Measurements from ENCODE around the gene LRPPRC.

Gene LRPPRC

DNA sequence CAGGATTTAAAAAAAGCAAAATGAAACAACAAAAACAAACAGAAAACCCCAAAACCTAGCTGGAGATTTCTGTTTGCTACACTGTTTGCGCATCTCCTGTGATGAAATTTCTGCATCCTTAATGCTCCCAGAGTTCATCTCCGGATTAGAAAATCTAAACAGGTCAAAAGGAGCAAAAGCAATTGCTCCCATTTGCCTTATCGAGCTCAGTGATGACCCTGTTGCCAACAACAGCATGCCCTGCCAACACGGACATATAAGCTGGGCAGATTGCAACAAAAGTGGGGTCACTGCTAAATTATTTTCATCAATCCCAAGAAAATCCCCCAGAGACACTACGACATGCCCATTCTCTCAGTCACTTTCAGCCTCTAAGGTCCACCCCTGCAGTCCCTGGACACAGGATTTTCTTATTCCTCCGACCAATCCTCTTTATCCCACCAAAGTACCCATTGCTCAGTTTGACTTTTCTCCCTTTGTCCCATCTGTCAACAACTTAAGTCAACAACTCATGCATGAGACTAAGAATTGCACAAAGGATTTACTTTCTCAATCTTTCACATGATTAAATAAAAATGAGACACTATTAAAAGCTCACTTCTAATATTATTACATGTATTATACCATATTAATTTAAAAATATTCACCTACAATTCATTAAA is 89.2 kb downstream of the LRPPRC start:
- DNase-seq (ENCODE audit: low read depth), result no peak

GRCh38 chr2:43905871-43906270 is 89.9 kb downstream of the LRPPRC start:
- no peak for DNase-seq (ENCODE audit: low read depth)

GRCh38 chr2:43905371-43905803 is 90.4 kb downstream of the LRPPRC start:
- no peak for DNase-seq (ENCODE audit: low read depth)

DNA sequence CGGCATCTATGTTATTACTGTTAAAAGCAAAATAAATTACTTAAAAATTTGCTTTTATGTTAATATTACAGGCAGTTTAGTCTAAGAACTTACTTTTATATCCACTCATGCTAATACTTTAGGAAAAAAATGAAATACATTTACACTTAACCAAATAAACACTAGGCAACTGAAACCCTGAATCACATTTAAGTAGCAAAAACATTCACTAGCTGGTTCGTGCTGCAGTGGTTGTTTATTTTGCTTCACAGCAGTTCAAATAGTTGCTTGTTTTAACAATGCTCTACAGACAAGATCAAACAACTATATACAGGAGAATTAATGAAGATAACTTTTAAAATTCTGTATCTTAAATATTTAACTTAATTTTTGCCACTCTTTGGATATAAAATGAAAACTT is 96.2 kb downstream of the LRPPRC start:
- DNase-seq (ENCODE audit: low read depth), result no peak

GRCh38 chr2:43898838-43899346 is 96.9 kb downstream of the LRPPRC start:
- DNase-seq (ENCODE audit: low read depth), result no peak

GRCh38 chr2:43898134-43898837 is 97.5 kb downstream of the LRPPRC start:
- DNase-seq (ENCODE audit: low read depth), result no peak

DNA sequence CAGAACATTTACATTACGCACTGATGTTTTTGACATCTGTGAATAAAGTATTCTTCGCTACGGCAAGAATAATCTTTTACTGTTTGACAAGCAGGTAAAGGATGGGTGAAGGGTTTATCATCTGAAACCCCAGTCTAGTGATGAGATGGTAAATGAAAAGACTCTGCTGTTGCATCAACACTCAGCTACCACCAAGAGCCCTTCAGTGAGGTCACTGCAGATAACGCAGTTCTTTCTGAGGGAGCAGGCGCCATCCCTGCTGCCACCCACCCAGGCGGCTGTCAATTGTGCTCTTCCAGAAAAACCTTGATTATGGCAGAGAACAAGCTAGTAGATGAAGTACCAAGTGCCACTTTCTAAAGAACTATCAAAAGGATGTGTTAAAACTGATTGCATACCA is 98.3 kb downstream of the LRPPRC start:
- DNase-seq (ENCODE audit: low read depth), result no peak

GRCh38 chr2:43896906-43897305 is 98.9 kb downstream of the LRPPRC start:
- no peak for DNase-seq (ENCODE audit: low read depth)

GRCh38 chr2:43894743-43895142 is 101.0 kb downstream of the LRPPRC start:
- DNase-seq (ENCODE audit: low read depth), result no peak

GRCh38 chr2:43890855-43891254 is 104.9 kb downstream of the LRPPRC start:
- no peak for DNase-seq (ENCODE audit: low read depth)

DNA sequence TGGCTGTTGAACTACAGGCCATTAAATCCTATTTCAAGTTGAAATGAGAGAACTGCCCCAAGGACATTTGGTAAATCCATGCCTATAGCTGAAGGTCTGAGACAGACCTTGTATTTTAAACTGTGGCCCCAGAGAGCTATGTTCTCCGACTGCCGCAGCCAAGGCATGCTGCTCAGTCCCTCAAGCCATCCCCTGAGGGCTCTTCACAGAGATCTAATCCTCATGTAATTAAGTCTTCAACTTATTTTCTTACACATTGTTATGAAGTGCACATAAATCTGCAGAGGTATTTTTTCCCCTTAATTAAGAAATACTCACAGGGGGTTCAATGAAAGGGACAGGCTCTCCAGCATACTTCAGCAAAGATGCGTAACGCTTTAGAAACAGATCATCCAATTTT is 106.4 kb downstream of the LRPPRC start:
- no peak for DNase-seq (ENCODE audit: low read depth)

- no peak for DNase-seq (ENCODE audit: low read depth)
Measured at GRCh38 chr2:43887176-43887575, 108.6 kb downstream of the LRPPRC start.

DNA sequence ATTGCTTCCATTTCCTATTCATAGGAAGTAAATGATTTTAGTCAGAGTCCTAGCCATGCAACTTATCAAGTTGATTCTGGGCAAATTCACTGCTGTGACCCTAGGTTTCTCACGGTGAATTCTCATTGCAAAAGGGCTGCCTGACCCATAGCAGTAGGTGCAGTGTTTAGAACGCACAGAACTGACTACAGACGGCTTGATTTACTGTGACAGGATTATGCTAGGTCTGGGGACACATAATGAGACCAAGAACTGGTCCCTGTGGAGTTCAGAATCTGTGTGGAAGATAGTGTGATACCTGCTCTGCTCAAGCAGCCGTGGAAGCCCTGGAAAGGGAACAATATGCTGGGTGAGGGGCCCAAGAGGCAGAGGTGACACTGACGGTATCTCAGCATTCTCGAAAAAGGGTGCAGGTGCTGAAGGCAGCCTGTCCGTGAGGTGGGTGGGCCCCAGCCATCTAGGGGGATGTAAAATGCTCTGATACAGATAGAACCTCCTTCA is 110.6 kb downstream of the LRPPRC start:
- no peak for DNase-seq (ENCODE audit: low read depth)

GRCh38 chr2:43884689-43885088 is 111.1 kb downstream of the LRPPRC start:
- DNase-seq (ENCODE audit: low read depth), result no peak

DNA sequence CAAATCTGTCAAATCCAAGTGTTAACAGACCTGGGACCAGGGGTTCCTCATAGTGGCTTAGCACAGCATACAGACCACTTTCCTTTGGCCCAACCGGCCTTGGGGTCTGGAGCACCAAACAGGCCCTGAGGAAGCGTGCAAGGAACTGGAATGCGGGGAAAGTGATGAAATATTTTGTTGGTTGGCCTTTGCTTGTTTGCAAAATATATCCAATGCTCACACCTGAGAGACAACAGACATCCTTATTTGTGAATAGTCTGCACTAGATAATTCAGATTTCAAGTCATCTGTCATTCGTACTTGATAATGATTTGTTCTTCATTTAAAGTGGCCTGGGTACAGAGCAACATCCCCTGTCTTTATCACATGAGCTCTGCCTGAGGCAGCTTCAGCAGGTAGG is 113.5 kb downstream of the LRPPRC start:
- DNase-seq (ENCODE audit: low read depth), result no peak

DNA sequence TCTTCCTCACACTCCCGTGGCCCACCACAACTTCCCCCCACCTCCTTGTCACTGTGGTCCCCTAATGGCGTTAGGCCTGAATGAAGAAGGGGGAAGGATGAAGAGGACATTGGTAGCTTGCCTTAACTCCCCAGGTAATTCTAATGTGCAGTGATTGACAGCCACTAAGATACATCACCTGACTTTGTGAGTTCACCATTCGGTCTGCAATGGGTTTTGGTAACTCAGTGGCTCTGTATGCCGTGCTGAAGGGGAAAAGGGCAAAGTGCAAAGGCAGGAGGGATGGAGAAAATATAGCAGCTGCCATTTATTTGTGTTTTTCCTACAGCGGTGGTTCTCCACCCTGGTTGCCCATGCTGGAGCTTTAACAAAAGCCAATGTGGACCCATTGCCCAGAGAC is 114.8 kb downstream of the LRPPRC start:
- no peak for DNase-seq (ENCODE audit: low read depth)

- DNase-seq (ENCODE audit: low read depth), result no peak
Measured at GRCh38 chr2:43880471-43880870, 115.3 kb downstream of the LRPPRC start.

DNA sequence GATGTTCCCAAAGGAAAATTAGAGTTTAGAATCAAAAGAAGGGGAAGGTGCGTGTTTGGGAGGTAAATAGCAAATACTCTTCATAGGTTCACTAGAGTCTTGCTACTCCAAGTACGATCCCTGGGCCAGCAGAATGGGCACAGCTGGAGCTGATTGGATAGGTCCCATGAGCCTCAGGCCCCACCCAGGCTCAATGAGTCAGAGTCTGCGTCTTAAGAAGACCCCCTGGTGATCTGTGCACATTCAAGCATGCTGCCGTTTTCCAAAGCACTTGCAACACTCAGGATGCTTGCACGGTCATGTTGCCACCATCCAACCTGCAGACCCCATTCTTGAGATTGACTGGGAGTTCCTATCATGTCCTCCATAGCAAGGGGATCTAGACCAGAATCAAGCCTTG is 116.5 kb downstream of the LRPPRC start:
- DNase-seq (ENCODE audit: low read depth), result no peak

DNA sequence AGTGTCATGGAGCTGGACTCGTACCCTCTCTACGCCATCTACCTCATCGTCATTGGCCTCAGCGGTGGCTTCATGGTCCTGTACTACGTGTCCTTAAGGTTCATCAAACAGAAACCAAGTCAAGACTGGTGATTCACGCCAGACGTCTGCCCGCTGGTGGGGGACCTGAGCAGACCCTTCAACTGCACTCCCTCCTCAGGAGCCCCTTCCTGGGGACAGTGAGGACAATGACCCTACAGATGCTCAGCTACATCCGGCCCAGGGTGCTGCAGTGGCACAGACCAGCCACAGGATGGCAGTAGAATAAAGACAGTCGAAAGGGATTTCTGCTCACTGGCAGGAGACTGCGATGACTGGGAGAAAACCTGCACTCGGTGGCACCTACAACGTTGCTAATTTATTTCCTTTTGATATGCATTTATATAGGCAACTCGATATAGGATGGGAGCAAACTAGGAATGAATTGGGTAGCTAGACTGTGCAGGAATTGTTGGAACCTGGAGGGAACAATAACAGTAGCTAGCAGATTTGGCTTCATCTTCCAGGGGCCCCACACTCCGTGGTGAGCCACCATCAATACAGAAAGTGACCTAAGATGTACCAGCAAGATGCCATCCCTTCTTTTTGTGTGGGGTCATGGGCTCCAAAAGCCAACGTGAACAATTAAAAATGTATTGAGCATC is 117.9 kb downstream of the LRPPRC start:
- peak; percentile 66 for DNase-seq (ENCODE audit: low read depth)

GRCh38 chr2:43874776-43875451 is 120.9 kb downstream of the LRPPRC start:
- no peak for DNase-seq (ENCODE audit: low read depth)

DNA sequence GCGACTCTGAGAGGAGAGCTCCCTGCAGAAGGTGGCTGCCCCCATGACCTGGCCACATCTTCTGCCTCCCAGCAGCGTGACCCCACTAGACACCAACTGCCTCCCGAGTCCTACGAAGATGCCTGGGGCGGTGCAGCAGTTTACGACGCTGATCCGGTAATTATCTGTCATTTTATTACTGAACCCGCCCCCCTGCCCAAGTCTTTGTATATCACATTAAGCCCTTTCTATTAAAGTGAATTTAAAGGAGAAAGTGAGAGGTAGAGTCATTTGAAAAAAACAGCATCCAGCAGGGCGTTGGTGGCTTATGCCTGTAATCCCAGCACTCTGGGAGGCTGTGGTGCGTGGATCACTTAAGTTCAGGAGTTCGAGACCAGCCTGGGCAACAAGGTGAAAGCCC is 123.6 kb downstream of the LRPPRC start:
- DNase-seq (ENCODE audit: low read depth), result no peak

DNA sequence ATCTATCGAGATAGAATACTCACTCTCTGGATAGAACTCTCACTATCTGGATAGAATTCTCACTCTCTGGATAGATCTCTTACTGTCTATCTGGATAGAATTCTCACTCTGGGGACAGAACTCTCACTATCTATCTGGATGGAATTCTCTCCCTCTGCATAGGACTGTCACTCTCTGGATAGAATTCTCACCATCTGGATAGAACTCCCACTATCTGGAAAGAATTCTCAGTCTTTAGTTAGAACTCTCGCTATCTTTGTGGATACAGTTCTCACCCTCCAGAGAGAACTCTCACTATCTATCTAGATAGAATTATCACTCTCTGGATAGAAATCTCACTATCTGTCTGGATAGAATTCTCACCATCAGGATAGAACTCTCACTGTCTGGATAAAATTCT is 140.5 kb downstream of the LRPPRC start:
- DNase-seq (ENCODE audit: low read depth), result no peak
